Activated CD4-positive, alpha-beta T cell treated with anti-CD3 and anti-CD28 coated beads, Interleukin-2, amount 10 ng/mL, durations not matched to agents 7 days and 5 days (primary cell): ENCODE results near the gene CPE. TPM values are rescaled to one million over a fixed set of nuclear protein-coding genes. Genes with fewer than 3 reads are reported as not detected.

Experiments
- CTCF ChIA-PET: fragments of 350-600 bp; sonication (Branson Sonifier 250); formaldehyde crosslinking; loops from one replicate; lab custom pipeline; 2021; ENCODE audit warnings: antibody characterized with exemption; lab: Charles Lee
- POLR2A ChIA-PET: fragments of 350-600 bp; sonication (Branson Sonifier 250); formaldehyde crosslinking; loops from one replicate; lab custom pipeline; 2021; ENCODE audit warnings: antibody characterized with exemption; lab: Charles Lee
- DNase-seq: peaks from one replicate; pipeline ENCODE4 v3.0.0-alpha.2; 2020
- H3K27ac Mint-ChIP-seq: one replicate; pipeline ENCODE4 v1.8.0; 2021; ENCODE audit warnings: mild to moderate bottlenecking, moderate library complexity, mixed read lengths
- H3K27me3 Mint-ChIP-seq: one replicate; pipeline ENCODE4 v1.8.0; 2021; ENCODE audit warnings: mixed read lengths
- H3K36me3 Mint-ChIP-seq: one replicate; pipeline ENCODE4 v1.8.0; 2021; ENCODE audit warnings: low read depth, mixed read lengths
- H3K4me1 Mint-ChIP-seq: one replicate; pipeline ENCODE4 v1.8.0; 2021; ENCODE audit warnings: mixed read lengths
- H3K4me3 Mint-ChIP-seq: one replicate; pipeline ENCODE4 v1.8.0; 2021; ENCODE audit warnings: mild to moderate bottlenecking, moderate library complexity, mixed read lengths
- H3K9me3 Mint-ChIP-seq: one replicate; pipeline ENCODE4 v1.8.0; 2021; ENCODE audit warnings: mixed read lengths
- total RNA-seq, 2 experiments: library from RNA; stranded (reverse); gene quantifications; one replicate each; pipeline ENCODE4 v1.2.3, GENCODE V29; 2021

CPE gene
- total RNA-seq, 2 experiments from 2014 or later: not detected

- H3K4me1 Mint-ChIP-seq: no peaks in the 10 kb centered on the region
- DNase-seq: no peak
- ChIA-PET CTCF (interaction anchor here (0.5 to 1.5 kb wide), 2 partner anchors 20 to 193 kb away, joined by 3 read pairs; no protein-coding TSS in a partner anchor), POLR2A (no interaction called here)
- no peak overlapping the region for H3K4me3 Mint-ChIP-seq
- no peak overlapping the region for H3K27ac Mint-ChIP-seq
- peaks cover 29% of the 10 kb centered on the region for H3K27me3 Mint-ChIP-seq
- no peaks in the 10 kb centered on the region for H3K9me3 Mint-ChIP-seq
- H3K36me3 Mint-ChIP-seq: no peaks in the 10 kb centered on the region
These were observed 14.2 kb downstream of the CPE start for GRCh38 chr4:165393051-165393450.

GRCh38 chr4:165393704-165394103 is 14.9 kb downstream of the CPE start:
- no peaks in the 10 kb centered on the region for H3K9me3 Mint-ChIP-seq
- ChIA-PET POLR2A (no interaction called here), CTCF (interaction anchor here (0.5 to 1.5 kb wide), 2 partner anchors 19 to 193 kb away, joined by 3 read pairs; no protein-coding TSS in a partner anchor)

GRCh38 chr4:165394275-165394674 is 15.5 kb downstream of the CPE start:
- CTCF ChIA-PET: no interaction called here
- Mint-ChIP-seq H3K4me1 (no peaks in the 10 kb centered on the region), H3K36me3 (no peaks in the 10 kb centered on the region), H3K9me3 (no peaks in the 10 kb centered on the region), H3K27ac (no peak overlapping the region), H3K4me3 (no peak overlapping the region), H3K27me3 (peaks cover 20% of the 10 kb centered on the region)
- DNase-seq: no peak
- POLR2A ChIA-PET: no interaction called here

More at GRCh38 chr4:165393704-165394103, 14.9 kb downstream of the CPE start:
- Mint-ChIP-seq H3K4me3 (no peak overlapping the region), H3K36me3 (no peaks in the 10 kb centered on the region), H3K4me1 (no peaks in the 10 kb centered on the region), H3K27me3 (peaks cover 24% of the 10 kb centered on the region), H3K27ac (no peak overlapping the region)
- no peak for DNase-seq

GRCh38 chr4:165398570-165398969 is 19.8 kb downstream of the CPE start:
- Mint-ChIP-seq H3K36me3 (no peaks in the 10 kb centered on the region), H3K4me1 (no peaks in the 10 kb centered on the region), H3K27ac (no peak overlapping the region), H3K27me3 (peaks cover 13% of the 10 kb centered on the region), H3K4me3 (no peak overlapping the region), H3K9me3 (no peaks in the 10 kb centered on the region)
- POLR2A ChIA-PET: no interaction called here
- DNase-seq: no peak
- CTCF ChIA-PET: no interaction called here

GRCh38 chr4:165402375-165402774 is 23.6 kb downstream of the CPE start:
- Mint-ChIP-seq H3K4me3 (no peak overlapping the region), H3K27ac (no peak overlapping the region), H3K4me1 (no peaks in the 10 kb centered on the region), H3K36me3 (no peaks in the 10 kb centered on the region), H3K27me3 (peaks cover 13% of the 10 kb centered on the region), H3K9me3 (no peaks in the 10 kb centered on the region)
- POLR2A ChIA-PET: no interaction called here
- no peak for DNase-seq
- CTCF ChIA-PET: no interaction called here

GRCh38 chr4:165403048-165403447 is 24.2 kb downstream of the CPE start:
- no peaks in the 10 kb centered on the region for H3K4me1 Mint-ChIP-seq
- CTCF ChIA-PET: interaction anchor here (0.6 kb wide), 1 partner anchor 73 kb away, joined by 4 read pairs; no protein-coding TSS in a partner anchor
- H3K4me3 Mint-ChIP-seq: no peak overlapping the region
- no peak for DNase-seq
- POLR2A ChIA-PET: no interaction called here
- H3K9me3 Mint-ChIP-seq: no peaks in the 10 kb centered on the region
- no peak overlapping the region for H3K27ac Mint-ChIP-seq
- H3K36me3 Mint-ChIP-seq: no peaks in the 10 kb centered on the region
- H3K27me3 Mint-ChIP-seq: peaks cover 13% of the 10 kb centered on the region

GRCh38 chr4:165403637-165404036 is 24.8 kb downstream of the CPE start:
- POLR2A ChIA-PET: no interaction called here
- no peaks in the 10 kb centered on the region for H3K4me1 Mint-ChIP-seq
- no peak overlapping the region for H3K4me3 Mint-ChIP-seq
- no peak overlapping the region for H3K27ac Mint-ChIP-seq
- no peak for DNase-seq
- H3K27me3 Mint-ChIP-seq: peaks cover 13% of the 10 kb centered on the region
- CTCF ChIA-PET: interaction anchor here (0.6 kb wide), 1 partner anchor 74 kb away, joined by 4 read pairs; no protein-coding TSS in a partner anchor
- H3K36me3 Mint-ChIP-seq: no peaks in the 10 kb centered on the region
- H3K9me3 Mint-ChIP-seq: no peaks in the 10 kb centered on the region

- ChIA-PET POLR2A (no interaction called here), CTCF (no interaction called here)
- no peak overlapping the region for H3K27ac Mint-ChIP-seq
- no peaks in the 10 kb centered on the region for H3K9me3 Mint-ChIP-seq
- H3K4me3 Mint-ChIP-seq: no peak overlapping the region
- peaks cover 13% of the 10 kb centered on the region for H3K27me3 Mint-ChIP-seq
- H3K36me3 Mint-ChIP-seq: no peaks in the 10 kb centered on the region
- no peak for DNase-seq
- no peaks in the 10 kb centered on the region for H3K4me1 Mint-ChIP-seq
These were observed 25.3 kb downstream of the CPE start for GRCh38 chr4:165404080-165404479.

- peaks cover 10% of the 10 kb centered on the region for H3K27me3 Mint-ChIP-seq
- no peaks in the 10 kb centered on the region for H3K36me3 Mint-ChIP-seq
- no peak for DNase-seq
- POLR2A ChIA-PET: no interaction called here
- H3K4me1 Mint-ChIP-seq: no peaks in the 10 kb centered on the region
- H3K4me3 Mint-ChIP-seq: no peak overlapping the region
- H3K27ac Mint-ChIP-seq: no peak overlapping the region
- CTCF ChIA-PET: no interaction called here
- H3K9me3 Mint-ChIP-seq: no peaks in the 10 kb centered on the region
These were observed 25.9 kb downstream of the CPE start for GRCh38 chr4:165404696-165405095.

- H3K4me1 Mint-ChIP-seq: no peaks in the 10 kb centered on the region
- no peaks in the 10 kb centered on the region for H3K9me3 Mint-ChIP-seq
- ChIA-PET CTCF (interaction anchor here (0.6 kb wide), 1 partner anchor 76 kb away, joined by 4 read pairs; no protein-coding TSS in a partner anchor), POLR2A (no interaction called here)
- peaks cover 4% of the 10 kb centered on the region for H3K27me3 Mint-ChIP-seq
- H3K4me3 Mint-ChIP-seq: no peak overlapping the region
- no peak for DNase-seq
- no peaks in the 10 kb centered on the region for H3K36me3 Mint-ChIP-seq
- no peak overlapping the region for H3K27ac Mint-ChIP-seq
These were observed 31.4 kb downstream of the CPE start for GRCh38 chr4:165410214-165410613.

GRCh38 chr4:165415910-165416309 is 37.1 kb downstream of the CPE start:
- no peak for DNase-seq
- Mint-ChIP-seq H3K36me3 (no peaks in the 10 kb centered on the region), H3K4me3 (no peak overlapping the region), H3K27me3 (peaks cover 10% of the 10 kb centered on the region), H3K4me1 (no peaks in the 10 kb centered on the region), H3K27ac (no peak overlapping the region), H3K9me3 (no peaks in the 10 kb centered on the region)
- CTCF ChIA-PET: no interaction called here
- POLR2A ChIA-PET: no interaction called here

GRCh38 chr4:165418073-165418472 is 39.3 kb downstream of the CPE start:
- peaks cover 9% of the 10 kb centered on the region for H3K27me3 Mint-ChIP-seq
- no peaks in the 10 kb centered on the region for H3K4me1 Mint-ChIP-seq
- ChIA-PET CTCF (no interaction called here), POLR2A (no interaction called here)
- H3K9me3 Mint-ChIP-seq: no peaks in the 10 kb centered on the region
- no peak for DNase-seq
- H3K27ac Mint-ChIP-seq: no peak overlapping the region
- no peaks in the 10 kb centered on the region for H3K36me3 Mint-ChIP-seq
- H3K4me3 Mint-ChIP-seq: no peak overlapping the region

GRCh38 chr4:165425629-165426028 is 46.8 kb downstream of the CPE start:
- Mint-ChIP-seq H3K4me3 (no peak overlapping the region), H3K9me3 (no peaks in the 10 kb centered on the region), H3K27ac (no peak overlapping the region), H3K36me3 (no peaks in the 10 kb centered on the region), H3K4me1 (no peaks in the 10 kb centered on the region), H3K27me3 (peaks cover 6% of the 10 kb centered on the region)
- CTCF ChIA-PET: no interaction called here
- POLR2A ChIA-PET: no interaction called here
- no peak for DNase-seq

GRCh38 chr4:165426331-165426730 is 47.5 kb downstream of the CPE start:
- Mint-ChIP-seq H3K27ac (no peak overlapping the region), H3K36me3 (no peaks in the 10 kb centered on the region), H3K4me3 (no peak overlapping the region), H3K4me1 (no peaks in the 10 kb centered on the region), H3K9me3 (no peaks in the 10 kb centered on the region), H3K27me3 (peaks cover 7% of the 10 kb centered on the region)
- CTCF ChIA-PET: no interaction called here
- POLR2A ChIA-PET: no interaction called here
- DNase-seq: no peak
